ENCODE data around the gene COLQ.

COLQ gene

DNA sequence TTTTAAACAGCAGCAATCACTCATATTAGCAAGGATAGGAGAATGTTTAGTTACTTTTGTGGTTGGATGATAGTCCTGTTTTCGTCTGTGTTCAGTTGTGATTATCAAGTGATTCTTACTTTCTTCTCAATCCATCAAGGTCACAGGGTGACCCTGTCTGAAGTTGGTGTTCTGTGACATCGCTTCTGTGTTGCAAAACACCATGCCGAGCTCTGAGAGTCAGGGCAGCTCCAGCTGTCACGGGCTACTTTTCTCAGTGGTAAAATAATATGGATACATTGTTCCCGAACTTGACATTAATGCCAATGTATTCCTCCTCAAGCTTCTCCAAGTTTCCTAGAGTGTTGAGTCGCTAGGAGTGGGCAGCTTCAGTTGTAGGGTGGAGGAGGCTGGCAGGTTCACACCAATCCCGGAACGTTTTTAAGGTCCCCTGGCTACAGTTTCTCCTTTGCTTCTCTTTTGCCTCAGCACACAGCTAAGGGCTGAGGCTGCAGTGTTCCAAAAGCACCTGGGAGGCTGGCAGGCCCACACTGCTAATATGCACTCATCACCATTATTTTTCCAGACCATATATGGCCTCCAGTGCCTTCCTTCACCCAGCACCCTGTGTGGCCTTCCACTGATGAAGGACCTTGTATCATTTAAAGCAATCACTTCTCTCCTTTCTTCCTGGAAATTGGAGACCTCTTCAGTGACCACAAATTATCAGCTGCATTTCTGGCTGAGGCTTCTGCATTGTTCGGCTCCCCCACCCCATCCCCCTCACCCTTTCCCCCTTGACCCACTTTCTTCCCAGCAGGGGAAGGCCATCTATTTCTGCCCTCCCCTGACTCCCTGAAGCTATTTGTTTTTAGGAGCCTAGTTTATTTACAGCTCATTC is 25.8 kb downstream of the COLQ start:
- no peak overlapping the region for H3K27ac ChIP-seq (ENCODE audit: low read depth, low read length)
- no peak for DNase-seq
- H3K4me1 ChIP-seq (ENCODE audit: control insufficient read depth, low read depth, low read length), result no peaks in the 10 kb centered on the region
- no peak overlapping the region for H4K8ac ChIP-seq (ENCODE audit: low read depth, low read length)
- H3K4me2 ChIP-seq (ENCODE audit: low read length), result no peak overlapping the region
- no peaks in the 10 kb centered on the region for H3K27me3 ChIP-seq (ENCODE audit: insufficient read depth, low read length, poor library complexity)
- no peaks in the 10 kb centered on the region for H3K36me3 ChIP-seq (ENCODE audit: control insufficient read depth, insufficient read depth, low read length)
- no CpG with 5 or more reads among the region's 9 CpGs for WGBS (ENCODE audit: extremely low coverage, insufficient coverage, low lambda C conversion rate)
- H2BK120ac ChIP-seq (ENCODE audit: low read depth, low read length), result no peak overlapping the region
- no peak overlapping the region for H3K9ac ChIP-seq (ENCODE audit: low read length)
- H3K23ac ChIP-seq (ENCODE audit: low read length), result no peak overlapping the region
- no peak overlapping the region for H3K4me3 ChIP-seq (ENCODE audit: low read length)
- H3K4ac ChIP-seq (ENCODE audit: low read depth, low read length), result no peak overlapping the region
- no peak overlapping the region for H3K56ac ChIP-seq (ENCODE audit: low read length)
- H3K18ac ChIP-seq (ENCODE audit: low read length), result no peak overlapping the region
- H4K5ac ChIP-seq (ENCODE audit: low read length), result no peak overlapping the region
- H3K79me1 ChIP-seq (ENCODE audit: low read length), result no peaks in the 10 kb centered on the region
- no peaks in the 10 kb centered on the region for H3K79me2 ChIP-seq (ENCODE audit: control insufficient read depth, insufficient read depth, low read length)
- no peak overlapping the region for H2BK5ac ChIP-seq (ENCODE audit: low read length)
- H2BK15ac ChIP-seq (replicated peaks; ENCODE audit: low read depth), result no peak overlapping the region
- no peak overlapping the region for H2AK5ac ChIP-seq (ENCODE audit: low read length)

DNA sequence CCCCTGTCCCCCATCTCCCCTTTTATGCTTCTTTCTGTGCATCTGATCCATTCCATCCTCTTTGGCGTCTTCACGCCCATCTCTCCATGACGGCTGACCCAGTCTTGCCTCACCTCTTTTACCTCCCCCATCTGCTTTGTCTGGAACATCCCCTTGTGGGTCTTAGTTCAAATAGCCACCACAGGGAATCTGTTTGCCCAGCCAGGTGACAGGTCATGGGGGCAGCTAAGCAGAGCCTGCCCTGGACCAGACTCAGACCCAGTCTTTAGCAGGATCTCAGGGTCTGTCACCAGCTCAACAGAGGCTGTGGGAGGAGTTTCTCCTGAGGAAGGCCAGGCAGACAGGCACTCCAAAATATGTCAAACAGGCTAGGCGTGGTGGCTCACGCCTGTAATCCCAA is 28.1 kb downstream of the COLQ start:
- Histone ChIP-seq H3K56ac (ENCODE audit: low read length) (no peak overlapping the region), H3K23ac (ENCODE audit: low read length) (no peak overlapping the region), H3K4me3 (ENCODE audit: low read length) (no peak overlapping the region), H3K27ac (ENCODE audit: low read depth, low read length) (no peak overlapping the region), H3K79me2 (ENCODE audit: control insufficient read depth, insufficient read depth, low read length) (no peaks in the 10 kb centered on the region), H4K5ac (ENCODE audit: low read length) (no peak overlapping the region), H4K8ac (ENCODE audit: low read depth, low read length) (no peak overlapping the region), H3K9ac (ENCODE audit: low read length) (no peak overlapping the region), H3K4me1 (ENCODE audit: control insufficient read depth, low read depth, low read length) (no peaks in the 10 kb centered on the region), H3K36me3 (ENCODE audit: control insufficient read depth, insufficient read depth, low read length) (no peaks in the 10 kb centered on the region), H2BK120ac (ENCODE audit: low read depth, low read length) (no peak overlapping the region), H3K4me2 (ENCODE audit: low read length) (no peak overlapping the region), H3K79me1 (ENCODE audit: low read length) (no peaks in the 10 kb centered on the region), H2BK5ac (ENCODE audit: low read length) (no peak overlapping the region), H3K4ac (ENCODE audit: low read depth, low read length) (no peak overlapping the region), H3K18ac (ENCODE audit: low read length) (no peak overlapping the region), H3K27me3 (ENCODE audit: insufficient read depth, low read length, poor library complexity) (no peaks in the 10 kb centered on the region), H2AK5ac (ENCODE audit: low read length) (no peak overlapping the region), H2BK15ac (replicated peaks; ENCODE audit: low read depth) (no peak overlapping the region)
- no peak for DNase-seq
- WGBS (ENCODE audit: extremely low coverage, insufficient coverage, low lambda C conversion rate), result no CpG with 5 or more reads among the region's 5 CpGs

DNA sequence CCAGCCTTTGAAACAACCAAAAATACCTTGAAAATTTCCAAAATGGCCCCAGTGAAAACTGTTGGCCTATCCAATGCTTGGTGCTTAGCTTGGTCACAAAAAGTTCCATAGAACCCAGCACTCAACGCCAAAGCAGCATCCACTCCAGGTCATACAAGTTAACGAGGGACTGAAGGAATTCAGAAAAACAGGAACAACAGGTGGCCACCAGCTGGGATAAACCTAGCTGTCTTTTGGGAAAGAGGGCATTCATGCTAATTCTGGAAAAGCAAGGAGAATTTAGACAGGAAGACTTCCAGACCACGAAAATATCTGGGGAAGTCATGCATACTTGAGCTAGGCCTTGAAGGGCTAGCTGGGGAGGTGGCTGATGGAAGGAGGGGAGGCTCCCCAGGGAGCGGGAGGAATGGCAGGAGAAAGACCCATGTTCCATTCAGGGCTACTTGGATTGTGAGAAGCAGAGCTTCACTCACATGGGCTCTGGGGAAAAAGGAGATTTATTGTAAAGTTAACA is 28.6 kb downstream of the COLQ start:
- Histone ChIP-seq H3K18ac (ENCODE audit: low read length) (no peak overlapping the region), H3K79me1 (ENCODE audit: low read length) (no peaks in the 10 kb centered on the region), H3K4me1 (ENCODE audit: control insufficient read depth, low read depth, low read length) (no peaks in the 10 kb centered on the region), H3K4me2 (ENCODE audit: low read length) (no peak overlapping the region), H3K9ac (ENCODE audit: low read length) (no peak overlapping the region), H3K27ac (ENCODE audit: low read depth, low read length) (no peak overlapping the region), H3K27me3 (ENCODE audit: insufficient read depth, low read length, poor library complexity) (no peaks in the 10 kb centered on the region), H4K8ac (ENCODE audit: low read depth, low read length) (no peak overlapping the region), H2BK120ac (ENCODE audit: low read depth, low read length) (no peak overlapping the region), H2AK5ac (ENCODE audit: low read length) (no peak overlapping the region), H2BK5ac (ENCODE audit: low read length) (no peak overlapping the region), H3K36me3 (ENCODE audit: control insufficient read depth, insufficient read depth, low read length) (no peaks in the 10 kb centered on the region), H3K79me2 (ENCODE audit: control insufficient read depth, insufficient read depth, low read length) (no peaks in the 10 kb centered on the region), H3K4ac (ENCODE audit: low read depth, low read length) (no peak overlapping the region), H2BK15ac (replicated peaks; ENCODE audit: low read depth) (no peak overlapping the region), H3K56ac (ENCODE audit: low read length) (no peak overlapping the region), H3K4me3 (ENCODE audit: low read length) (no peak overlapping the region), H3K23ac (ENCODE audit: low read length) (no peak overlapping the region), H4K5ac (ENCODE audit: low read length) (no peak overlapping the region)
- WGBS (ENCODE audit: extremely low coverage, insufficient coverage, low lambda C conversion rate), result no CpG with 5 or more reads among the region's 4 CpGs
- DNase-seq, result no peak

DNA sequence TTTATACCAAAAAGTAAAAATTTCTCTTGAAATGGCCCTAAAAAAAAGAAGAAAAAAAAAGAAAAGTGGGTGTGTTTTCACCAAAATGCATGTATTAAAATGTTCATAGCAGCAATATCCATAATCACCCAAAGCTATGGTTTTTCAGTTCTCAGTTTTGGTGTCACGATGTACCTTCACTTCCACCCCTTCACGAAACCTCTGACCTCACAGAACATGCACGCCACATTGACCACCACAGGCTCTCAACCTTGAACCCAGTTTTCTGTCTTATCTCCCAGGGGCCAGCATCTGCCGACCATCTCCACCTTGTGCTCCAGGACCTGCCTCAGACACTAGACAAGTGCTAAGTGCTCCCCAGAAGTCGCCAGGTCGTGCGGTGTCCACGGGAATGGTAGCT is 30.4 kb downstream of the COLQ start:
- Histone ChIP-seq H3K18ac (ENCODE audit: low read length) (no peak overlapping the region), H3K4me2 (ENCODE audit: low read length) (no peak overlapping the region), H2BK15ac (replicated peaks; ENCODE audit: low read depth) (no peak overlapping the region), H3K56ac (ENCODE audit: low read length) (no peak overlapping the region), H3K36me3 (ENCODE audit: control insufficient read depth, insufficient read depth, low read length) (no peaks in the 10 kb centered on the region), H3K9ac (ENCODE audit: low read length) (no peak overlapping the region), H2AK5ac (ENCODE audit: low read length) (no peak overlapping the region), H4K8ac (ENCODE audit: low read depth, low read length) (no peak overlapping the region), H3K4ac (ENCODE audit: low read depth, low read length) (no peak overlapping the region), H3K27me3 (ENCODE audit: insufficient read depth, low read length, poor library complexity) (no peaks in the 10 kb centered on the region), H3K4me3 (ENCODE audit: low read length) (no peak overlapping the region), H3K79me2 (ENCODE audit: control insufficient read depth, insufficient read depth, low read length) (no peaks in the 10 kb centered on the region), H3K4me1 (ENCODE audit: control insufficient read depth, low read depth, low read length) (no peaks in the 10 kb centered on the region), H3K27ac (ENCODE audit: low read depth, low read length) (no peak overlapping the region), H2BK120ac (ENCODE audit: low read depth, low read length) (no peak overlapping the region), H2BK5ac (ENCODE audit: low read length) (no peak overlapping the region), H4K5ac (ENCODE audit: low read length) (no peak overlapping the region), H3K23ac (ENCODE audit: low read length) (no peak overlapping the region), H3K79me1 (ENCODE audit: low read length) (no peaks in the 10 kb centered on the region)
- no peak for DNase-seq
- no CpG with 5 or more reads among the region's 8 CpGs for WGBS (ENCODE audit: extremely low coverage, insufficient coverage, low lambda C conversion rate)

DNA sequence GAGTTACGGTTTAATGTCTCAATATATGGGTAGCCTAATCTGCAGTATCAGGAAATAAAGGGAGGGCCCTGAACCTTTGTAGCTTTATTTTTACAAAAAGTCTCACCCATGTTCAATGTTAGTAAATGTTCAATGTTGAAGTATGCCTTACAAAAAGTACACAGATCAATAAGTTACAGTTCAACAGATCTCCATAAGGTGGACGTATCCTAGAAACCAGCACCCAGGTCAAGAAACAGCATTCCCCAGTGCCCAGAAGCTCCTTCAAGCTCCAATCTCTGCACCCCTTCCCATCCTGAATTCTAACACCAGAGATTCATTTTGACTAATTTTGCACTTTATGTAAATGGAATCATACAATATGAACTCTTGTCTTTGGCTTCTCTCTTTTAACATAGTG is 31.3 kb downstream of the COLQ start:
- no peak overlapping the region for H2BK15ac ChIP-seq (replicated peaks; ENCODE audit: low read depth)
- H3K56ac ChIP-seq (ENCODE audit: low read length), result no peak overlapping the region
- H3K4ac ChIP-seq (ENCODE audit: low read depth, low read length), result no peak overlapping the region
- H2BK5ac ChIP-seq (ENCODE audit: low read length), result no peak overlapping the region
- no peak for DNase-seq
- no peaks in the 10 kb centered on the region for H3K27me3 ChIP-seq (ENCODE audit: insufficient read depth, low read length, poor library complexity)
- no peak overlapping the region for H2AK5ac ChIP-seq (ENCODE audit: low read length)
- no peak overlapping the region for H3K4me2 ChIP-seq (ENCODE audit: low read length)
- H3K9ac ChIP-seq (ENCODE audit: low read length), result no peak overlapping the region
- H3K18ac ChIP-seq (ENCODE audit: low read length), result no peak overlapping the region
- no peak overlapping the region for H3K4me3 ChIP-seq (ENCODE audit: low read length)
- H2BK120ac ChIP-seq (ENCODE audit: low read depth, low read length), result no peak overlapping the region
- H3K79me2 ChIP-seq (ENCODE audit: control insufficient read depth, insufficient read depth, low read length), result no peaks in the 10 kb centered on the region
- H3K36me3 ChIP-seq (ENCODE audit: control insufficient read depth, insufficient read depth, low read length), result no peaks in the 10 kb centered on the region
- no peak overlapping the region for H4K8ac ChIP-seq (ENCODE audit: low read depth, low read length)
- no peak overlapping the region for H3K23ac ChIP-seq (ENCODE audit: low read length)
- no peaks in the 10 kb centered on the region for H3K79me1 ChIP-seq (ENCODE audit: low read length)
- H4K5ac ChIP-seq (ENCODE audit: low read length), result no peak overlapping the region
- H3K4me1 ChIP-seq (ENCODE audit: control insufficient read depth, low read depth, low read length), result no peaks in the 10 kb centered on the region
- WGBS (ENCODE audit: extremely low coverage, insufficient coverage, low lambda C conversion rate), result no CpG with 5 or more reads among the region's 2 CpGs
- H3K27ac ChIP-seq (ENCODE audit: low read depth, low read length), result no peak overlapping the region

DNA sequence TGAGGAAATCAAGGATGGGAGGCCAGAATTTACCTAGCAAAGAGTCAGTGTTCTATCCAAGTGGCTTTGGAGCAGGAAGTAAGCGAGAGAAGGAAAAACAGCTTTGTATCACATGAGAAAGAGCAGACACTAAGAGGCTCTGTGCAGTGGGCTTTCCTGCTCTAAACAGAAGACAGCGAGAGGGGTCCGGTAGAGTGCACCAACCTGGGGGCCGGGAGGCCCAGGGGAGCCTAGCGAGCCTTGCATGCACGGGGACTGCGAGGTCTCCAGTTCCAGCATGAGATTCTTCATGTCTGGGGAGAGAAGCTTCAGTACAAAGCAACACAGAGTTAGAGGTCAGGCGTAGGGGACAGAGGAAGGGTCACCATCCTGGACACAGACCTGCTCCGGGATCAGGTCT is 33.5 kb downstream of the COLQ start:
- H3K4me3 ChIP-seq (ENCODE audit: low read length), result no peak overlapping the region
- H3K4me2 ChIP-seq (ENCODE audit: low read length), result no peak overlapping the region
- H2BK120ac ChIP-seq (ENCODE audit: low read depth, low read length), result no peak overlapping the region
- no peak overlapping the region for H3K4ac ChIP-seq (ENCODE audit: low read depth, low read length)
- no peak overlapping the region for H3K18ac ChIP-seq (ENCODE audit: low read length)
- no peaks in the 10 kb centered on the region for H3K4me1 ChIP-seq (ENCODE audit: control insufficient read depth, low read depth, low read length)
- no peaks in the 10 kb centered on the region for H3K27me3 ChIP-seq (ENCODE audit: insufficient read depth, low read length, poor library complexity)
- H3K23ac ChIP-seq (ENCODE audit: low read length), result no peak overlapping the region
- no peak overlapping the region for H4K5ac ChIP-seq (ENCODE audit: low read length)
- H3K9ac ChIP-seq (ENCODE audit: low read length), result no peak overlapping the region
- no CpG with 5 or more reads among the region's 9 CpGs for WGBS (ENCODE audit: extremely low coverage, insufficient coverage, low lambda C conversion rate)
- H3K27ac ChIP-seq (ENCODE audit: low read depth, low read length), result no peak overlapping the region
- H2BK5ac ChIP-seq (ENCODE audit: low read length), result no peak overlapping the region
- H3K56ac ChIP-seq (ENCODE audit: low read length), result no peak overlapping the region
- H3K36me3 ChIP-seq (ENCODE audit: control insufficient read depth, insufficient read depth, low read length), result no peaks in the 10 kb centered on the region
- no peak overlapping the region for H2BK15ac ChIP-seq (replicated peaks; ENCODE audit: low read depth)
- H4K8ac ChIP-seq (ENCODE audit: low read depth, low read length), result no peak overlapping the region
- no peaks in the 10 kb centered on the region for H3K79me1 ChIP-seq (ENCODE audit: low read length)
- H3K79me2 ChIP-seq (ENCODE audit: control insufficient read depth, insufficient read depth, low read length), result no peaks in the 10 kb centered on the region
- no peak for DNase-seq
- H2AK5ac ChIP-seq (ENCODE audit: low read length), result no peak overlapping the region
